K562 (cell line): ENCODE measurements around the gene TSPOAP1. TPM values are rescaled to one million over a fixed set of nuclear protein-coding genes. Genes with fewer than 3 reads are reported as not detected.
A peak's percentile ranks its signal among the peaks of the same experiment; 100 is the strongest.

Experiments
- CEBPB ChIP-seq: fragments of 450-650 bp; IDR thresholded peaks from 2 replicates; pipeline ENCODE4 v1.6.1; 2016; ENCODE audit warnings: missing genetic modification characterization, missing compliant biosample characterization
- E2F1 ChIP-seq: sonication (generic); formaldehyde crosslinking; IDR thresholded peaks from 2 replicates; pipeline ENCODE4 v1.8.1; 2023; ENCODE audit warnings: mild to moderate bottlenecking, missing genetic modification reagents, moderate library complexity
- EGR1 ChIP-seq: fragments of 450-650 bp; conservative IDR thresholded peaks from 2 replicates; pipeline ENCODE4 v1.6.1; 2017; ENCODE audit warnings: mild to moderate bottlenecking
- HCFC1 ChIP-seq: IDR thresholded peaks from 2 replicates; pipeline ENCODE4 v1.6.1; 2012; ENCODE audit warnings: low read depth, low read length, improper control_type of control experiment
- HDAC3 ChIP-seq: fragments of 450-650 bp; IDR thresholded peaks from 2 replicates; pipeline ENCODE4 v1.6.1; 2018; ENCODE audit warnings: borderline replicate concordance, mild to moderate bottlenecking, moderate library complexity; ENCODE audit not compliant: partially characterized antibody
- HOXB6 ChIP-seq: fragments of 250-450 bp; sonication (Bioruptor Pico); IDR thresholded peaks from 2 replicates; pipeline ENCODE4 v1.5.1; 2022; ENCODE audit warnings: mild to moderate bottlenecking, borderline replicate concordance
- MTA3 ChIP-seq: fragments of 450-650 bp; formaldehyde crosslinking; IDR thresholded peaks from 2 replicates; pipeline ENCODE4 v1.6.1; 2017; ENCODE audit warnings: mild to moderate bottlenecking, borderline replicate concordance
- NFIC ChIP-seq: fragments of 450-650 bp; IDR thresholded peaks from 2 replicates; pipeline ENCODE4 v1.6.1; 2017; ENCODE audit warnings: mild to moderate bottlenecking, inconsistent platforms
- PTTG1 ChIP-seq: fragments of 450-650 bp; IDR thresholded peaks from 2 replicates; pipeline ENCODE4 v1.6.1; 2016; ENCODE audit warnings: low read depth, mild to moderate bottlenecking, missing genetic modification characterization, missing compliant biosample characterization
- PURB ChIP-seq: sonication (generic); formaldehyde crosslinking; IDR thresholded peaks from 2 replicates; pipeline ENCODE4 v1.9.0; 2021; ENCODE audit warnings: low read depth, mild to moderate bottlenecking, missing genetic modification reagents
- RAD21 ChIP-seq, 2 experiments: fragments of 250-450 bp in 1 of 2; fragments of 450-650 bp in 1 of 2; sonication (Bioruptor Pico) in 1 of 2; formaldehyde crosslinking in 1 of 2; IDR thresholded peaks in 1 of 2; conservative IDR thresholded peaks in 1 of 2; 2 replicates each; pipeline versions ENCODE4 v1.4.0 to v1.8.0; 2020 to 2022; ENCODE audit warnings: mild to moderate bottlenecking in 2 of 2, moderate library complexity in 1 of 2
- ZNF197 ChIP-seq: fragments of 200-800 bp; sonication (Bioruptor generic); IDR thresholded peaks from 2 replicates; pipeline ENCODE4 v1.6.1; 2016; ENCODE audit warnings: low read depth, missing genetic modification characterization, missing compliant biosample characterization
- ZNF584 ChIP-seq: fragments of 200-800 bp; sonication (Bioruptor generic); IDR thresholded peaks from 2 replicates; pipeline ENCODE4 v1.6.1; 2016; ENCODE audit warnings: low read depth, mild to moderate bottlenecking, missing genetic modification characterization, missing compliant biosample characterization
- ZNF740 ChIP-seq, 3 experiments: fragments of 200-800 bp in 1 of 3; sonication (Bioruptor generic) in 1 of 3; sonication (generic) in 1 of 3; formaldehyde crosslinking in 1 of 3; IDR thresholded peaks; 2 replicates each; pipeline versions ENCODE4 v1.6.1 to v1.8.0; 2016 to 2022; ENCODE audit warnings: mild to moderate bottlenecking in 2 of 3, missing compliant biosample characterization in 2 of 3, missing genetic modification characterization in 2 of 3, missing genetic modification reagents in 1 of 3
- polyA plus RNA-seq, 8 experiments: library from polyadenylated mRNA; depleted of rRNA in 4 of 8; stranded (reverse) in 5 of 8; unstranded in 3 of 8; fragments of >200 nt; fragmentation: Nextera tagmentation in 2 of 8; fragmentation: Illumina TruSeq in 1 of 8; extraction: Ambion mirVana in 2 of 8; extraction: Trizol in 1 of 8; gene quantifications; 2 replicates each; pipeline versions ENCODE4 v1.2.1 to v1.2.3, GENCODE V29; 2011 to 2014; ENCODE audit warnings: inconsistent platforms in 1 of 8, missing spikeins in 1 of 8
- total RNA-seq, 7 experiments: library from RNA; depleted of rRNA in 6 of 7; stranded (reverse); fragments of >200 nt in 6 of 7; fragmentation: Illumina TruSeq in 2 of 7; extraction: Trizol in 2 of 7; gene quantifications; 2 replicates each; pipeline versions ENCODE4 v1.2.1 to v1.2.3, GENCODE V29; 2011 to 2021; ENCODE audit warnings: low replicate concordance in 1 of 7
- TF ChIP-seq, protein P1 (sequence below): fragments of 250-450 bp; sonication (Bioruptor Pico); IDR thresholded peaks from 2 replicates; pipeline ENCODE4 v1.4.0; 2020; ENCODE audit warnings: mild to moderate bottlenecking, moderate library complexity, borderline replicate concordance
- TF ChIP-seq, protein P2 (sequence below): fragments of 450-650 bp; formaldehyde crosslinking; IDR thresholded peaks from 2 replicates; pipeline ENCODE4 v1.4.0; 2020; ENCODE audit warnings: mild to moderate bottlenecking, moderate library complexity
- TF ChIP-seq, protein P3 (sequence below): fragments of 450-650 bp; formaldehyde crosslinking; IDR thresholded peaks from 2 replicates; pipeline ENCODE4 v1.4.0; 2022; ENCODE audit warnings: missing genetic modification characterization

Gene TSPOAP1
- total and polyA plus RNA-seq, 9 of the 15 experiments (the other 6 are each of a cell fraction or from before 2014, with no cell fraction given) = 0.87 to 3.9 (median 1.8) TPM; not detected in 2

GRCh38 chr17:58338841-58339754 is 10.5 kb upstream of the TSPOAP1 start (continued):
- TF ChIP-seq, protein P1, sequence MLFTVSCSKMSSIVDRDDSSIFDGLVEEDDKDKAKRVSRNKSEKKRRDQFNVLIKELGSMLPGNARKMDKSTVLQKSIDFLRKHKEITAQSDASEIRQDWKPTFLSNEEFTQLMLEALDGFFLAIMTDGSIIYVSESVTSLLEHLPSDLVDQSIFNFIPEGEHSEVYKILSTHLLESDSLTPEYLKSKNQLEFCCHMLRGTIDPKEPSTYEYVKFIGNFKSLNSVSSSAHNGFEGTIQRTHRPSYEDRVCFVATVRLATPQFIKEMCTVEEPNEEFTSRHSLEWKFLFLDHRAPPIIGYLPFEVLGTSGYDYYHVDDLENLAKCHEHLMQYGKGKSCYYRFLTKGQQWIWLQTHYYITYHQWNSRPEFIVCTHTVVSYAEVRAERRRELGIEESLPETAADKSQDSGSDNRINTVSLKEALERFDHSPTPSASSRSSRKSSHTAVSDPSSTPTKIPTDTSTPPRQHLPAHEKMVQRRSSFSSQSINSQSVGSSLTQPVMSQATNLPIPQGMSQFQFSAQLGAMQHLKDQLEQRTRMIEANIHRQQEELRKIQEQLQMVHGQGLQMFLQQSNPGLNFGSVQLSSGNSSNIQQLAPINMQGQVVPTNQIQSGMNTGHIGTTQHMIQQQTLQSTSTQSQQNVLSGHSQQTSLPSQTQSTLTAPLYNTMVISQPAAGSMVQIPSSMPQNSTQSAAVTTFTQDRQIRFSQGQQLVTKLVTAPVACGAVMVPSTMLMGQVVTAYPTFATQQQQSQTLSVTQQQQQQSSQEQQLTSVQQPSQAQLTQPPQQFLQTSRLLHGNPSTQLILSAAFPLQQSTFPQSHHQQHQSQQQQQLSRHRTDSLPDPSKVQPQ (CRISPR knock-in tag) = no peak
- TF ChIP-seq PURB (no peak), ZNF584 (CRISPR knock-in tag) (no peak), ZNF197 (CRISPR knock-in tag) (no peak), CEBPB (no peak), RAD21 (CRISPR knock-in tag; conservative IDR thresholded peaks at IDR 0.05 in 1 of 2, IDR thresholded peaks at IDR 0.05 in 1 of 2) (no peak), HOXB6 (CRISPR knock-in tag) (no peak), EGR1 (no peak), PTTG1 (no peak), HDAC3 (no peak), MTA3 (no peak; the same call in none of the 2 replicates), NFIC (peak; percentile 43; the same call in 1 of the 2 replicates), HCFC1 (no peak), ZNF740 (CRISPR knock-in tag; IDR thresholded peaks at IDR 0.05) (no peak), ZNF740 (tag; IDR thresholded peaks at IDR 0.05) (peak in 1 of 2 experiments; percentile 38; a peak in 1 of 4 replicates), E2F1 (0 out of 2 replicates have a peak, but pooled peaks have one; percentile 18)
- TF ChIP-seq, protein P2, sequence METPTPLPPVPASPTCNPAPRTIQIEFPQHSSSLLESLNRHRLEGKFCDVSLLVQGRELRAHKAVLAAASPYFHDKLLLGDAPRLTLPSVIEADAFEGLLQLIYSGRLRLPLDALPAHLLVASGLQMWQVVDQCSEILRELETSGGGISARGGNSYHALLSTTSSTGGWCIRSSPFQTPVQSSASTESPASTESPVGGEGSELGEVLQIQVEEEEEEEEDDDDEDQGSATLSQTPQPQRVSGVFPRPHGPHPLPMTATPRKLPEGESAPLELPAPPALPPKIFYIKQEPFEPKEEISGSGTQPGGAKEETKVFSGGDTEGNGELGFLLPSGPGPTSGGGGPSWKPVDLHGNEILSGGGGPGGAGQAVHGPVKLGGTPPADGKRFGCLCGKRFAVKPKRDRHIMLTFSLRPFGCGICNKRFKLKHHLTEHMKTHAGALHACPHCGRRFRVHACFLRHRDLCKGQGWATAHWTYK (CRISPR knock-in tag) = peak; percentile 37
- TF ChIP-seq, protein P3, sequence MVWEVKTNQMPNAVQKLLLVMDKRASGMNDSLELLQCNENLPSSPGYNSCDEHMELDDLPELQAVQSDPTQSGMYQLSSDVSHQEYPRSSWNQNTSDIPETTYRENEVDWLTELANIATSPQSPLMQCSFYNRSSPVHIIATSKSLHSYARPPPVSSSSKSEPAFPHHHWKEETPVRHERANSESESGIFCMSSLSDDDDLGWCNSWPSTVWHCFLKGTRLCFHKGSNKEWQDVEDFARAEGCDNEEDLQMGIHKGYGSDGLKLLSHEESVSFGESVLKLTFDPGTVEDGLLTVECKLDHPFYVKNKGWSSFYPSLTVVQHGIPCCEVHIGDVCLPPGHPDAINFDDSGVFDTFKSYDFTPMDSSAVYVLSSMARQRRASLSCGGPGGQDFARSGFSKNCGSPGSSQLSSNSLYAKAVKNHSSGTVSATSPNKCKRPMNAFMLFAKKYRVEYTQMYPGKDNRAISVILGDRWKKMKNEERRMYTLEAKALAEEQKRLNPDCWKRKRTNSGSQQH (CRISPR knock-in tag) = 0 out of 2 replicates have a peak, but pooled peaks have one; percentile 51
